Liver (tissue), 9 donors: Measurements from ENCODE around the gene SHC4. TPM values are rescaled to one million over a fixed set of nuclear protein-coding genes. Genes with fewer than 3 reads are reported as not detected.

ENCODE experiments used
- DNase-seq: peaks from one replicate; pipeline ENCODE4 v3.0.0-alpha.2; 2017; ENCODE audit warnings: low spot score
- H3K27ac ChIP-seq, 2 donors: one replicate each; pipeline ENCODE4 v1.7.0; 2013; ENCODE audit warnings: inconsistent platforms in 2 of 2, low read length in 2 of 2, control low read depth in 1 of 2, low read depth in 1 of 2, mild to moderate bottlenecking in 1 of 2
- H3K27me3 ChIP-seq, 4 donors: one replicate each; pipeline versions ENCODE4 v1.6.1 to v1.7.0; 2013; ENCODE audit warnings: low read length in 3 of 4, inconsistent platforms in 1 of 4, mild to moderate bottlenecking in 1 of 4, moderate library complexity in 1 of 4; ENCODE audit not compliant: control insufficient read depth in 4 of 4, insufficient read depth in 4 of 4
- H3K36me3 ChIP-seq, 4 donors: one replicate each; pipeline versions ENCODE4 v1.6.1 to v1.7.0; 2013; ENCODE audit warnings: low read length in 3 of 4, mild to moderate bottlenecking in 3 of 4, low read depth in 1 of 4, moderate library complexity in 1 of 4; ENCODE audit not compliant: control insufficient read depth in 4 of 4, insufficient read depth in 3 of 4
- H3K4me1 ChIP-seq, 4 donors: one replicate each; pipeline versions ENCODE4 v1.6.1 to v1.7.0; 2013; ENCODE audit warnings: low read length in 3 of 4, mild to moderate bottlenecking in 3 of 4, moderate library complexity in 1 of 4; ENCODE audit not compliant: control insufficient read depth in 4 of 4, insufficient read depth in 4 of 4
- H3K4me3 ChIP-seq, 3 donors: one replicate each; pipeline versions ENCODE4 v1.6.1 to v1.7.0; 2013; ENCODE audit warnings: low read length in 3 of 3, control low read depth in 1 of 3, low read depth in 1 of 3, mild to moderate bottlenecking in 1 of 3
- H3K9ac ChIP-seq, 2 donors: one replicate each; pipeline ENCODE4 v1.7.0; 2013; ENCODE audit warnings: low read length in 2 of 2, mild to moderate bottlenecking in 2 of 2, moderate library complexity in 2 of 2, control low read depth in 1 of 2, low read depth in 1 of 2
- H3K9me3 ChIP-seq, 4 donors: one replicate each; pipeline versions ENCODE4 v1.6.1 to v1.7.0; 2013; ENCODE audit warnings: low read length in 3 of 4; ENCODE audit not compliant: control insufficient read depth in 4 of 4
- CTCF ChIP-seq: fragments of 150-350 bp; IDR thresholded peaks from 2 replicates; pipeline ENCODE4 v1.5.1; 2017; ENCODE audit warnings: improper control_type of control experiment, low read depth, low read length; ENCODE audit not compliant: missing input control
- EGR1 ChIP-seq, 2 donors: IDR thresholded peaks; 2 replicates each; pipeline ENCODE4 v1.6.1; 2016 to 2018; ENCODE audit warnings: antibody characterized with exemption in 2 of 2, low read depth in 2 of 2
- FOXA1 ChIP-seq: IDR thresholded peaks from 2 replicates; pipeline ENCODE4 v1.6.1; 2016; ENCODE audit warnings: antibody characterized with exemption
- FOXA2 ChIP-seq: IDR thresholded peaks from 2 replicates; pipeline ENCODE4 v1.6.1; 2016; ENCODE audit warnings: antibody characterized with exemption
- GABPA ChIP-seq, 2 donors: IDR thresholded peaks in 1 of 2; conservative IDR thresholded peaks in 1 of 2; 2 replicates each; pipeline ENCODE4 v1.6.1; 2016; ENCODE audit warnings: antibody characterized with exemption in 2 of 2, mild to moderate bottlenecking in 1 of 2, moderate library complexity in 1 of 2
- HNF4G ChIP-seq: IDR thresholded peaks from 2 replicates; pipeline ENCODE4 v1.6.1; 2016; ENCODE audit warnings: antibody characterized with exemption
- JUND ChIP-seq, 2 donors: IDR thresholded peaks; 2 replicates each; pipeline ENCODE4 v1.6.1; 2016; ENCODE audit warnings: antibody characterized with exemption in 2 of 2
- MAX ChIP-seq: IDR thresholded peaks from 2 replicates; pipeline ENCODE4 v1.6.1; 2016; ENCODE audit warnings: antibody characterized with exemption
- NR2F2 ChIP-seq: IDR thresholded peaks from 2 replicates; pipeline ENCODE4 v1.6.1; 2016; ENCODE audit warnings: antibody characterized with exemption
- RAD21 ChIP-seq, 2 donors: IDR thresholded peaks; 2 replicates each; pipeline ENCODE4 v1.6.1; 2016; ENCODE audit warnings: antibody characterized with exemption in 2 of 2, mild to moderate bottlenecking in 2 of 2
- SP1 ChIP-seq: IDR thresholded peaks from 2 replicates; pipeline ENCODE4 v1.6.1; 2018; ENCODE audit warnings: antibody characterized with exemption, mild to moderate bottlenecking
- YY1 ChIP-seq: IDR thresholded peaks from 2 replicates; pipeline ENCODE4 v1.6.1; 2016; ENCODE audit warnings: antibody characterized with exemption, mild to moderate bottlenecking
- WGBS: extraction: QIAGEN DNeasy Blood & Tissue Kit; methylation state at CpG from one replicate; pipeline ENCODE4 v1.1.7; 2013; 5-methylcytosine and 5-hydroxymethylcytosine counted together
- polyA plus RNA-seq, 2 donors: library from polyadenylated mRNA; stranded (reverse) in 1 of 2; unstranded in 1 of 2; fragments of 200-250 nt in 1 of 2; fragments of >200 nt in 1 of 2; fragmentation: Nextera tagmentation in 1 of 2; extraction: Ambion mirVana in 1 of 2; gene quantifications; one replicate each; pipeline versions ENCODE4 v1.2.1 to v1.2.3, GENCODE V29; 2013 to 2015
- total RNA-seq, 2 donors: library from RNA; depleted of rRNA; stranded (reverse); fragments of >200 nt; gene quantifications; one replicate each; pipeline ENCODE4 v1.2.3, GENCODE V29; 2014
- TF ChIP-seq, protein P1 (sequence below): IDR thresholded peaks from 2 replicates; pipeline ENCODE4 v1.6.1; 2016; ENCODE audit warnings: antibody characterized with exemption
- TF ChIP-seq, protein P2 (sequence below): IDR thresholded peaks from 2 replicates; pipeline ENCODE4 v1.6.1; 2016; ENCODE audit warnings: antibody characterized with exemption
- TF ChIP-seq, protein P3 (sequence below): IDR thresholded peaks from 2 replicates; pipeline ENCODE4 v1.6.1; 2016; ENCODE audit warnings: antibody characterized with exemption, mild to moderate bottlenecking
- donor health status: healthy.
- donor health status: healthy.
- donor health status: healthy.
- donor health status: healthy.
- donor health status: healthy.

The SHC4 gene
- total and polyA plus RNA-seq, 4 donors = under 0.01 to 0.19 (median 0.05) TPM

- Histone ChIP-seq H3K9me3 (no peaks in the 10 kb centered on the region), H3K4me3 (no peak overlapping the region), H3K27ac (no peak overlapping the region), H3K27me3 (peaks cover 0 to 2% (median 0%) of the 10 kb centered on the region in 4 donors), H3K36me3 (no peaks in the 10 kb centered on the region), H3K4me1 (no peaks in the 10 kb centered on the region), H3K9ac (no peak overlapping the region)
- no peak for DNase-seq
- WGBS = 80% methylated on average over 10 of the region's 10 CpGs
- TF ChIP-seq HNF4G = no peak
- no peak for TF ChIP-seq RAD21 (IDR thresholded peaks at IDR 0.05)
- no peak for TF ChIP-seq CTCF
- TF ChIP-seq YY1 = no peak
- TF ChIP-seq MAX = no peak
- no peak for TF ChIP-seq JUND (IDR thresholded peaks at IDR 0.05)
- TF ChIP-seq, protein P1, sequence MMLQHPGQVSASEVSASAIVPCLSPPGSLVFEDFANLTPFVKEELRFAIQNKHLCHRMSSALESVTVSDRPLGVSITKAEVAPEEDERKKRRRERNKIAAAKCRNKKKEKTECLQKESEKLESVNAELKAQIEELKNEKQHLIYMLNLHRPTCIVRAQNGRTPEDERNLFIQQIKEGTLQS = no peak
- TF ChIP-seq FOXA1 = no peak
- no peak for TF ChIP-seq NR2F2
These were observed 73.2 kb downstream of the SHC4 start for GRCh38 chr15:48890375-48890972.

DNA sequence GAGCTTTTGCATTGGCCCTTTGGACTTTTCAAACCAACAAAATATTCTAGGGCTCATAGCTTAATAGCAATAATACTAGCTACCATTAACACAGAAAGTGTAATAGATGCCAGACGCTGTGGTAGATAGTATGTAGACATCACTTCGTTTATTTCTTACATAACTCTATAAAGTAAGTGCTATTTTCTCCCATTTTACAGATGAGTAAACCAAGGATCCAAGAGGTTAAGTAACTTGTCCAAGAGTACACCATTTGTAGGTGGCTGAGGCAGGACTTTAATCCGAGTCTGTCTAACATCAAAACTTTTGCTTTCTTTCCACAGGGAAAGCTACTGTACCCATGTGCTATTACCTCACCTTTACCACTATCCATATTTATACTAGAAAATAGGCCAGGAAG is 73.8 kb downstream of the SHC4 start:
- Histone ChIP-seq H3K9ac (no peak overlapping the region), H3K4me1 (no peaks in the 10 kb centered on the region), H3K36me3 (no peaks in the 10 kb centered on the region), H3K4me3 (no peak overlapping the region), H3K27ac (no peak overlapping the region), H3K27me3 (peaks cover 0 to 2% (median 0%) of the 10 kb centered on the region in 4 donors), H3K9me3 (no peaks in the 10 kb centered on the region)
- DNase-seq = no peak
- TF ChIP-seq FOXA1 (no peak), MAX (no peak), FOXA2 (no peak), RAD21 (IDR thresholded peaks at IDR 0.05) (no peak), YY1 (no peak), HNF4G (no peak), SP1 (no peak), EGR1 (IDR thresholded peaks at IDR 0.05; ENCODE audit: low read depth in 2 of 2) (no peak)
- TF ChIP-seq, protein P2, sequence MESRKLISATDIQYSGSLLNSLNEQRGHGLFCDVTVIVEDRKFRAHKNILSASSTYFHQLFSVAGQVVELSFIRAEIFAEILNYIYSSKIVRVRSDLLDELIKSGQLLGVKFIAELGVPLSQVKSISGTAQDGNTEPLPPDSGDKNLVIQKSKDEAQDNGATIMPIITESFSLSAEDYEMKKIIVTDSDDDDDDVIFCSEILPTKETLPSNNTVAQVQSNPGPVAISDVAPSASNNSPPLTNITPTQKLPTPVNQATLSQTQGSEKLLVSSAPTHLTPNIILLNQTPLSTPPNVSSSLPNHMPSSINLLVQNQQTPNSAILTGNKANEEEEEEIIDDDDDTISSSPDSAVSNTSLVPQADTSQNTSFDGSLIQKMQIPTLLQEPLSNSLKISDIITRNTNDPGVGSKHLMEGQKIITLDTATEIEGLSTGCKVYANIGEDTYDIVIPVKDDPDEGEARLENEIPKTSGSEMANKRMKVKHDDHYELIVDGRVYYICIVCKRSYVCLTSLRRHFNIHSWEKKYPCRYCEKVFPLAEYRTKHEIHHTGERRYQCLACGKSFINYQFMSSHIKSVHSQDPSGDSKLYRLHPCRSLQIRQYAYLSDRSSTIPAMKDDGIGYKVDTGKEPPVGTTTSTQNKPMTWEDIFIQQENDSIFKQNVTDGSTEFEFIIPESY = no peak
- TF ChIP-seq, protein P1 = no peak
- 83% methylated on average over 3 of the region's 3 CpGs for WGBS

DNA sequence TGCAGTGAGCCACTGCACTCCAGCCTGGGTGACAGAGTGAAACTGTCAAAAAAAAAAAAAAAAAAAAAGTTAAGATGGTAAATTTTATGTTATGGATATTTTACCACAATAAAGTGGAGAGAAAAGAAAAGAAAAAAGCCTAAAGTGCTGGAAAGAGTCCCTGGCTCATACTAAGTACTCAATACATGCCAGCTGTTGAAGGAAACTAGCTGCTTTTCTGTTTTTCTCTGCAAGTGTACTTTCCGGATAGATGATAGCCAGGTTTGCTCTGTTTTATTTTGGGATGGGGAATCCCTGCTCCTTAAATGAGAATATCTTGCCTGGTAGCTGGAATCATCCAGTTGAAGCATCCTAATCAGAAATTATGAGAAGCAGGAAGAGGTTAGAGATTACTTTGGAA is 74.9 kb downstream of the SHC4 start:
- DNase-seq = no peak
- Histone ChIP-seq H3K4me3 (no peak overlapping the region), H3K27ac (no peak overlapping the region), H3K9ac (no peak overlapping the region), H3K36me3 (no peaks in the 10 kb centered on the region), H3K27me3 (peaks cover 0 to 2% (median 0%) of the 10 kb centered on the region in 4 donors), H3K9me3 (no peaks in the 10 kb centered on the region), H3K4me1 (no peaks in the 10 kb centered on the region)
- WGBS = 80% methylated on average over 1 of the region's 1 CpG
- no peak for TF ChIP-seq FOXA2
- TF ChIP-seq GABPA (IDR thresholded peaks at IDR 0.05 in 1 of 2, conservative IDR thresholded peaks at IDR 0.05 in 1 of 2) = no peak
- no peak for TF ChIP-seq JUND (IDR thresholded peaks at IDR 0.05)
- TF ChIP-seq NR2F2 = no peak
- TF ChIP-seq, protein P1 = no peak
- TF ChIP-seq, protein P2 = no peak
- TF ChIP-seq, protein P3, sequence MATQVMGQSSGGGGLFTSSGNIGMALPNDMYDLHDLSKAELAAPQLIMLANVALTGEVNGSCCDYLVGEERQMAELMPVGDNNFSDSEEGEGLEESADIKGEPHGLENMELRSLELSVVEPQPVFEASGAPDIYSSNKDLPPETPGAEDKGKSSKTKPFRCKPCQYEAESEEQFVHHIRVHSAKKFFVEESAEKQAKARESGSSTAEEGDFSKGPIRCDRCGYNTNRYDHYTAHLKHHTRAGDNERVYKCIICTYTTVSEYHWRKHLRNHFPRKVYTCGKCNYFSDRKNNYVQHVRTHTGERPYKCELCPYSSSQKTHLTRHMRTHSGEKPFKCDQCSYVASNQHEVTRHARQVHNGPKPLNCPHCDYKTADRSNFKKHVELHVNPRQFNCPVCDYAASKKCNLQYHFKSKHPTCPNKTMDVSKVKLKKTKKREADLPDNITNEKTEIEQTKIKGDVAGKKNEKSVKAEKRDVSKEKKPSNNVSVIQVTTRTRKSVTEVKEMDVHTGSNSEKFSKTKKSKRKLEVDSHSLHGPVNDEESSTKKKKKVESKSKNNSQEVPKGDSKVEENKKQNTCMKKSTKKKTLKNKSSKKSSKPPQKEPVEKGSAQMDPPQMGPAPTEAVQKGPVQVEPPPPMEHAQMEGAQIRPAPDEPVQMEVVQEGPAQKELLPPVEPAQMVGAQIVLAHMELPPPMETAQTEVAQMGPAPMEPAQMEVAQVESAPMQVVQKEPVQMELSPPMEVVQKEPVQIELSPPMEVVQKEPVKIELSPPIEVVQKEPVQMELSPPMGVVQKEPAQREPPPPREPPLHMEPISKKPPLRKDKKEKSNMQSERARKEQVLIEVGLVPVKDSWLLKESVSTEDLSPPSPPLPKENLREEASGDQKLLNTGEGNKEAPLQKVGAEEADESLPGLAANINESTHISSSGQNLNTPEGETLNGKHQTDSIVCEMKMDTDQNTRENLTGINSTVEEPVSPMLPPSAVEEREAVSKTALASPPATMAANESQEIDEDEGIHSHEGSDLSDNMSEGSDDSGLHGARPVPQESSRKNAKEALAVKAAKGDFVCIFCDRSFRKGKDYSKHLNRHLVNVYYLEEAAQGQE = no peak
- TF ChIP-seq FOXA1 = no peak
- TF ChIP-seq RAD21 (IDR thresholded peaks at IDR 0.05) = no peak
